SK-N-SH (cell line): ENCODE data around the gene GRIN1. TPM values are rescaled to one million over a fixed set of nuclear protein-coding genes. Genes with fewer than 3 reads are reported as not detected.

Experiments used
- CTCF ChIA-PET: fragments of 300-600, 350-600 bp; formaldehyde crosslinking; extraction: SDS; loops from one replicate; lab custom pipeline; 2021; lab: Yijun Ruan, JAX
- POLR2A ChIA-PET: fragments of 350-600 bp; sonication (Branson Sonifier 250); formaldehyde crosslinking; extraction: SDS; loops from one replicate; lab custom pipeline; 2020; ENCODE audit warnings: antibody characterized with exemption, inconsistent platforms; lab: Yijun Ruan, JAX
- DNase-seq: peaks from one replicate; pipeline ENCODE4 v3.0.0; 2012
- H2AFZ ChIP-seq: fragments of 200-600 bp; sonication (generic); 2 replicates; pipeline ENCODE4 v1.8.1; 2016; ENCODE audit warnings: antibody characterized with exemption, mild to moderate bottlenecking, low read depth
- H3F3A ChIP-seq: fragments of 200-600 bp; sonication (generic); replicated peaks from 2 replicates; pipeline ENCODE3; 2016; ENCODE audit warnings: antibody characterized with exemption, mild to moderate bottlenecking; ENCODE audit not compliant: insufficient read depth
- H3K27ac ChIP-seq, 2 experiments: fragments of 200-500 bp in 1 of 2; fragments of 200-600 bp in 1 of 2; sonication (Bioruptor generic) in 1 of 2; sonication (generic), shearing (Covaris generic) in 1 of 2; 2 replicates each; pipeline versions ENCODE4 v1.5.1 to v1.6.1; 2014 to 2016; ENCODE audit warnings: low read depth in 2 of 2, inconsistent platforms in 1 of 2, low read length in 1 of 2, mild to moderate bottlenecking in 1 of 2, mixed read lengths in 1 of 2
- H3K27me3 ChIP-seq: fragments of 200-600 bp; sonication (generic), shearing (Covaris generic); 2 replicates; pipeline ENCODE4 v1.6.1; 2016; ENCODE audit warnings: mixed run types; ENCODE audit not compliant: insufficient read depth
- H3K36me3 ChIP-seq, 2 experiments: fragments of 200-500 bp in 1 of 2; fragments of 200-600 bp in 1 of 2; sonication (Bioruptor generic) in 1 of 2; sonication (generic) in 1 of 2; replicated peaks in 1 of 2; 2 replicates each; pipeline versions ENCODE3 to v1.5.1; 2014 to 2016; ENCODE audit warnings: low read length in 1 of 2, mild to moderate bottlenecking in 1 of 2; ENCODE audit not compliant: insufficient read depth in 2 of 2, control insufficient read depth in 1 of 2
- H3K4me1 ChIP-seq, 2 experiments: fragments of 200-500 bp in 1 of 2; fragments of 200-600 bp in 1 of 2; sonication (Bioruptor generic) in 1 of 2; sonication (generic), shearing (Covaris generic) in 1 of 2; 2 replicates each; pipeline versions ENCODE4 v1.5.1 to v1.6.1; 2014 to 2016; ENCODE audit warnings: low read depth in 1 of 2, low read length in 1 of 2, mixed run types in 1 of 2; ENCODE audit not compliant: insufficient read depth in 2 of 2, control insufficient read depth in 1 of 2
- H3K4me2 ChIP-seq: fragments of 200-600 bp; sonication (generic), shearing (Covaris generic); 2 replicates; pipeline ENCODE4 v1.6.1; 2017; ENCODE audit warnings: mixed run types
- H3K4me3 ChIP-seq, 2 experiments: fragments of 200-500 bp in 1 of 2; fragments of 200-600 bp in 1 of 2; sonication (Bioruptor generic) in 1 of 2; sonication (generic), shearing (Covaris generic) in 1 of 2; 2 replicates each; pipeline versions ENCODE4 v1.5.1 to v1.8.1; 2014 to 2016; ENCODE audit warnings: low read depth in 2 of 2, inconsistent platforms in 1 of 2, low read length in 1 of 2, mild to moderate bottlenecking in 1 of 2, mixed read lengths in 1 of 2, moderate library complexity in 1 of 2
- H3K79me2 ChIP-seq: fragments of 200-600 bp; sonication (generic); 2 replicates; pipeline ENCODE4 v1.8.1; 2017; ENCODE audit warnings: mild to moderate bottlenecking; ENCODE audit not compliant: insufficient read depth
- H3K9ac ChIP-seq: fragments of 200-600 bp; sonication (generic); 2 replicates; pipeline ENCODE4 v1.6.1; 2017; ENCODE audit warnings: mixed run types
- H3K9me2 ChIP-seq: fragments of 200-600 bp; sonication (generic); 2 replicates; pipeline ENCODE4 v1.6.1; 2017; ENCODE audit warnings: mixed run types
- H3K9me3 ChIP-seq: fragments of 200-600 bp; sonication (generic); 2 replicates; pipeline ENCODE4 v1.6.1; 2017; ENCODE audit warnings: mixed run types, mild to moderate bottlenecking, moderate library complexity
- H4K20me1 ChIP-seq: fragments of 200-600 bp; sonication (generic); 2 replicates; pipeline ENCODE4 v1.6.1; 2017; ENCODE audit warnings: mild to moderate bottlenecking, mixed run types; ENCODE audit not compliant: insufficient read depth
- EP300 ChIP-seq, 2 experiments: IDR thresholded peaks; 2 replicates each; pipeline versions ENCODE4 v1.4.0 to v1.6.1; 2012; ENCODE audit warnings: borderline replicate concordance in 1 of 2, low read depth in 1 of 2, low read length in 1 of 2
- FOSL2 ChIP-seq: IDR thresholded peaks from 2 replicates; pipeline ENCODE4 v1.4.0; 2012; ENCODE audit warnings: low read depth, mild to moderate bottlenecking, moderate library complexity, borderline replicate concordance
- FOXJ3 ChIP-seq: sonication (generic); formaldehyde crosslinking; IDR thresholded peaks from 2 replicates; pipeline ENCODE4 v1.5.1; 2020; ENCODE audit warnings: mild to moderate bottlenecking, missing genetic modification reagents
- FOXM1 ChIP-seq: IDR thresholded peaks from 2 replicates; pipeline ENCODE4 v1.4.0; 2012; ENCODE audit warnings: low read depth, mild to moderate bottlenecking
- MXI1 ChIP-seq: IDR thresholded peaks from 2 replicates; pipeline ENCODE4 v1.6.1; 2012; ENCODE audit warnings: mild to moderate bottlenecking, low read depth, low read length, improper control_type of control experiment
- RAD21 ChIP-seq: IDR thresholded peaks from 2 replicates; pipeline ENCODE4 v1.6.1; 2012; ENCODE audit warnings: mild to moderate bottlenecking, low read length
- RFX5 ChIP-seq: IDR thresholded peaks from 2 replicates; pipeline ENCODE4 v1.6.1; 2012; ENCODE audit warnings: mild to moderate bottlenecking, improper control_type of control experiment, low read length
- TCF12 ChIP-seq: IDR thresholded peaks from 2 replicates; pipeline ENCODE4 v1.4.0; 2012
- YY1 ChIP-seq: IDR thresholded peaks from 2 replicates; pipeline ENCODE4 v1.4.0; 2012; ENCODE audit warnings: low read depth, mild to moderate bottlenecking
- WGBS: methylation state at CpG from one replicate; pipeline ENCODE4 v1.1.6; 2017; ENCODE audit warnings: low lambda C conversion rate; 5-methylcytosine and 5-hydroxymethylcytosine counted together
- polyA plus RNA-seq, 3 experiments: library from polyadenylated mRNA; depleted of rRNA; stranded (reverse); fragments of >200 nt; gene quantifications; 2 replicates each; pipeline ENCODE4 v1.2.3, GENCODE V29; 2012
- small RNA-seq, 7 experiments: library from RNA; depleted of rRNA; stranded (forward); fragments of <200 nt; gene quantifications; one replicate each; pipeline ENCODE3, GENCODE V24; 2012

Gene GRIN1
- polyA plus RNA-seq, 1 of the 3 experiments (the other 2 are of a cell fraction), result not detected

DNA sequence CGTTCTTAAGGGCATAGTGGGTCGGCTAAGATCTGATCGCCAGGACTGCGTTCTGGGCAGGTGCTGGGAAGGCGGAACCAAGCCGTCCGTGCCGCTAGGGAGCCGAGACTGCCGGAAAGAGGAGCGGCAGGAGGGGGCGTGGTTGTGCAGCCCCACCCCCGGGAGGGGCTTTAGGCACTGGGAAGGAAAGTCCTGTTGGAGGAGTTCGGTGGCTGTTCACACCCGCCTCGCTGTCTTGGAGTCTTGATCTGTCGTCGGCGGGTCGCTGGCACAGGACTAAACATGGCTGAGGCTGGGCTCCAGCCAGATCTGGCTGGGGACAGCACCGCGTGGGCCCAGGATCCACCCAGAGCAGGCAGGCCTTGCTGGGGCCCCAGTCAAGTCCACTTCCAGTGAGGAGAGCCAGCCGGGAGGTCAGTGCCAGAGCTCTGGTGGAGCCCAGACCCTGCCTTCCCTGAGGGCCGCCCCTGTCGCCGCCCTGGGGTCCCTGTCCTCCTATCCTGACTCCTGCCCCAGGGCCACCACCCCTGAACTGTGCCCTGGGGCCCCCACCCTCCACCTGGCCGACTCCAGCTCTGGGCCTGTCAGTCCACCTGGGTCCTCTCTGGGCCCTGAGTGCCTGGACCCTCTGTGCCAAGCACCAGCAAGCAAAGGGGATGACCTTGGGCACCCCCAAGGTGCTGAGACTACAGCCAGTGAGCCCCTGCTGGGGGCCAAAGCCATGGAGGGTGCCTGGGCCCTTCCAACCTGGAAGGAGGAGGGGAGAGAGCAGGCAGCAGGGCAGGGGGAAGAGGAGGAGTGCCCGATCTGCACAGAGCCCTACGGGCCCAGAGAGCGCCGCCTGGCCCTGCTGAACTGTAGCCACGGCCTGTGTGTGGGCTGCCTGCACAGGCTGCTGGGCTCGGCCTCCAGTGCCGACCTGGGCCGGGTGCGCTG is 78.6 kb downstream of the GRIN1 start:
- H3F3A ChIP-seq, result no peaks in the 10 kb centered on the region
- no peak for DNase-seq
- no peak overlapping the region for H2AFZ ChIP-seq
- H3K79me2 ChIP-seq, result no peaks in the 10 kb centered on the region
- no peaks in the 10 kb centered on the region for H3K9me3 ChIP-seq
- no peak overlapping the region for H3K4me3 ChIP-seq
- WGBS, result 84% methylated on average over 20 of the region's 36 CpGs
- TF ChIP-seq FOXM1, result no peak
- TF ChIP-seq TCF12, result no peak
- TF ChIP-seq FOSL2, result no peak
- no peak for TF ChIP-seq RFX5
- no peak for TF ChIP-seq RAD21
- no peaks in the 10 kb centered on the region for H3K9me2 ChIP-seq
- no peak overlapping the region for H3K27ac ChIP-seq
- H3K4me1 ChIP-seq, result peaks cover under 1 to 5% of the 10 kb centered on the region in 2 experiments; a peak in 1 of 4 replicates
- H3K36me3 ChIP-seq, result peaks cover 0 to 14% of the 10 kb centered on the region in 2 experiments
- ChIA-PET POLR2A (interaction anchor here (1.7 kb wide), 1 partner anchor 10 kb away, joined by 3 read pairs; no protein-coding TSS in a partner anchor), CTCF (interaction anchor here (0.9 kb wide), 1 partner anchor 188 kb away, joined by 3 read pairs; no protein-coding TSS in a partner anchor)
- H3K9ac ChIP-seq, result no peak overlapping the region
- no peaks in the 10 kb centered on the region for H3K27me3 ChIP-seq
- H3K4me2 ChIP-seq, result no peak overlapping the region
- H4K20me1 ChIP-seq, result no peaks in the 10 kb centered on the region

DNA sequence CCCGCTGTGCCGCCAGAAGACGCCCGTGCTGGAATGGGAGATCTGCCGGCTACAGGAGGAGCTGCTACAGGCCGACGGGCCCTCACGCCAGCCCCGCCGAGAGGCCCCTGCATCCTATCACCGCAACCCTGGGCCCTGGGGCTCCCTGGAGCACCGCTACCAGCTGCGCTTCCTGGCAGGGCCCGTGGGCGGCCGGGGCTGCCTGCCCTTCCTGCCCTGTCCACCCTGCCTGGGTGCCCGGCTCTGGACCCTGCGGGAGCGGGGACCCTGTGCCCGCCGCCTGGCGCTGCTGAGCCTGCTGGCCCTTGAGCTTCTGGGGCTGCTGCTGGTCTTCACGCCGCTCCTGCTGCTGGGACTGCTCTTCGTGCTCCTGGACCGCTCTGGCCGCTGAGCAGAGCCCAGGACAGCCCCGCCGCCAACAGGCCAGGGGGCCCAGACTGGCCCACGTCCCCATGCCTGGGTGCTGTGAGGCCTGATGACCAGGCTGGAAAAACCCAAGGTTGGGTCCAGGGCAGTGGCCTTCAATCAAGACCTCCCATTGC is 79.3 kb downstream of the GRIN1 start:
- no peak overlapping the region for H3K4me3 ChIP-seq
- no peak overlapping the region for H2AFZ ChIP-seq
- no peaks in the 10 kb centered on the region for H3K79me2 ChIP-seq
- no peaks in the 10 kb centered on the region for H3K9me3 ChIP-seq
- H3K27ac ChIP-seq, result no peak overlapping the region
- no peaks in the 10 kb centered on the region for H4K20me1 ChIP-seq
- H3K36me3 ChIP-seq, result peaks cover 0 to 14% of the 10 kb centered on the region in 2 experiments
- no peak for DNase-seq
- no peaks in the 10 kb centered on the region for H3K27me3 ChIP-seq
- H3K4me2 ChIP-seq, result no peak overlapping the region
- H3K4me1 ChIP-seq, result peaks cover 5 to 6% of the 10 kb centered on the region in 2 experiments; a peak in 1 of 4 replicates
- ChIA-PET POLR2A (interaction anchor here (0.8 to 1.9 kb wide), 2 partner anchors 8 to 10 kb away, joined by 3 to 4 read pairs; no protein-coding TSS in a partner anchor), CTCF (interaction anchor here (0.9 to 1.1 kb wide), 4 partner anchors 9 to 491 kb away, joined by 3 to 6 read pairs (median 4); partner anchors contain the start of gene RNF224)
- H3K9me2 ChIP-seq, result no peaks in the 10 kb centered on the region
- WGBS, result 98% methylated on average over 8 of the region's 30 CpGs
- no peaks in the 10 kb centered on the region for H3F3A ChIP-seq
- no peak for TF ChIP-seq EP300 (IDR thresholded peaks at IDR 0.05; ENCODE audit: borderline replicate concordance in 1 of 2, low read depth in 1 of 2, low read length in 1 of 2)
- TF ChIP-seq YY1, result no peak
- TF ChIP-seq MXI1, result no peak
- no peak for TF ChIP-seq FOXJ3 (CRISPR knock-in tag)
- TF ChIP-seq TCF12, result no peak
- no peak overlapping the region for H3K9ac ChIP-seq

Small RNAs within 50 kb of the gene (small RNA-seq; reads per million reads assigned to genes)
- 0 reads per million in 7 experiments for gene MIR3621
- 0 reads per million in 7 experiments for gene RF00153

Other genes starting within 250 kb of the GRIN1 start
- gene FBXW5, start 194.4 kb upstream of the GRIN1 start, polyA plus RNA-seq (2012; rRNA removed), result 78.9 and 85.5 TPM in 2 replicates
- 0.28 and 0.49 TPM in 2 replicates for gene C8G, start 193.9 kb upstream of the GRIN1 start, polyA plus RNA-seq (2012; rRNA removed)
- gene LCN12, start 186.9 kb upstream of the GRIN1 start, polyA plus RNA-seq (2012; rRNA removed), result 0.87 and 1.1 TPM in 2 replicates
- gene PTGDS, start 161.7 kb upstream of the GRIN1 start, polyA plus RNA-seq (2012; rRNA removed), result not detected in 2 replicates
- not detected in 2 replicates for gene LCNL1, start 156.2 kb upstream of the GRIN1 start, polyA plus RNA-seq (2012; rRNA removed)
- 37.8 and 52.9 TPM in 2 replicates for gene PAXX, start 146.7 kb upstream of the GRIN1 start, polyA plus RNA-seq (2012; rRNA removed)
- gene CLIC3, start 142.6 kb upstream of the GRIN1 start, polyA plus RNA-seq (2012; rRNA removed), result 0.60 and 1.0 TPM in 2 replicates
- 26.0 and 34.7 TPM in 2 replicates for gene ABCA2, start 110.9 kb upstream of the GRIN1 start, polyA plus RNA-seq (2012; rRNA removed)
- gene FUT7, start 107.1 kb upstream of the GRIN1 start, polyA plus RNA-seq (2012; rRNA removed), result not detected in 2 replicates
- 47.4 and 48.1 TPM in 2 replicates for gene NPDC1, start 93.0 kb upstream of the GRIN1 start, polyA plus RNA-seq (2012; rRNA removed)
- gene ENTPD2, start 85.1 kb upstream of the GRIN1 start, polyA plus RNA-seq (2012; rRNA removed), result not detected in 2 replicates
- 4.6 and 6.0 TPM in 2 replicates for gene SAPCD2, start 68.6 kb upstream of the GRIN1 start, polyA plus RNA-seq (2012; rRNA removed)
- gene UAP1L1, start 61.6 kb upstream of the GRIN1 start, polyA plus RNA-seq (2012; rRNA removed), result 3.2 and 5.6 TPM in 2 replicates
- gene MAN1B1, start 52.2 kb upstream of the GRIN1 start, polyA plus RNA-seq (2012; rRNA removed), result 57.8 and 61.9 TPM in 2 replicates
- gene DPP7, start 24.4 kb upstream of the GRIN1 start, polyA plus RNA-seq (2012; rRNA removed), result 127 and 141 TPM in 2 replicates
- not detected in 2 replicates for gene LRRC26, start 30.9 kb downstream of the GRIN1 start, polyA plus RNA-seq (2012; rRNA removed)
- not detected in 2 replicates for gene TMEM210, start 32.9 kb downstream of the GRIN1 start, polyA plus RNA-seq (2012; rRNA removed)
- gene ANAPC2, start 49.4 kb downstream of the GRIN1 start, polyA plus RNA-seq (2012; rRNA removed), result 35.1 and 37.7 TPM in 2 replicates
- 100 and 124 TPM in 2 replicates for gene SSNA1, start 49.5 kb downstream of the GRIN1 start, polyA plus RNA-seq (2012; rRNA removed)
- gene TPRN, start 61.6 kb downstream of the GRIN1 start, polyA plus RNA-seq (2012; rRNA removed), result 4.4 and 5.2 TPM in 2 replicates
- 55.6 and 57.0 TPM in 2 replicates for gene TMEM203, start 66.5 kb downstream of the GRIN1 start, polyA plus RNA-seq (2012; rRNA removed)
- 7.9 and 8.6 TPM in 2 replicates for gene NDOR1, start 66.5 kb downstream of the GRIN1 start, polyA plus RNA-seq (2012; rRNA removed)
- gene RNF208, start 83.1 kb downstream of the GRIN1 start, polyA plus RNA-seq (2012; rRNA removed), result 2.0 and 2.7 TPM in 2 replicates
- gene CYSRT1, start 86.0 kb downstream of the GRIN1 start, polyA plus RNA-seq (2012; rRNA removed), result 2.1 and 2.2 TPM in 2 replicates
- 0.03 and 0.08 TPM in 2 replicates for gene RNF224, start 88.3 kb downstream of the GRIN1 start, polyA plus RNA-seq (2012; rRNA removed)
- 0.06 TPM in 1 of 2 replicates, not detected in the other for gene SLC34A3, start 91.7 kb downstream of the GRIN1 start, polyA plus RNA-seq (2012; rRNA removed)
- gene TUBB4B, start 102.1 kb downstream of the GRIN1 start, polyA plus RNA-seq (2012; rRNA removed), result 415 and 508 TPM in 2 replicates
- gene STPG3, start 112.1 kb downstream of the GRIN1 start, polyA plus RNA-seq (2012; rRNA removed), result not detected in 2 replicates
- 52.6 and 62.7 TPM in 2 replicates for gene NELFB, start 116.2 kb downstream of the GRIN1 start, polyA plus RNA-seq (2012; rRNA removed)
- gene TOR4A, start 138.6 kb downstream of the GRIN1 start, polyA plus RNA-seq (2012; rRNA removed), result 0.81 and 0.99 TPM in 2 replicates
- gene NRARP, start 163.1 kb downstream of the GRIN1 start, polyA plus RNA-seq (2012; rRNA removed), result 3.9 and 4.2 TPM in 2 replicates